ENCODE measurements around the gene EPN2.

- no peak for TF ChIP-seq GATA2 (IDR thresholded peaks at IDR 0.05; ENCODE audit: low read depth, low read length)
- no peak for TF ChIP-seq GATA3 (IDR thresholded peaks at IDR 0.05; ENCODE audit: low read depth, low read length)
Measured at GRCh38 chr17:19270347-19270703, 33.2 kb downstream of the EPN2 start.
